Heart left ventricle (tissue), 16 donors: ENCODE measurements around the gene PRPSAP1. TPM values are rescaled to one million over a fixed set of nuclear protein-coding genes. Genes with fewer than 3 reads are reported as not detected.
"Not testable (repeated sequence)": the region's sequence is repeated elsewhere in the genome, so short reads cannot be mapped to it uniquely, and the experiment has no call there.

Experiments
- ATAC-seq, 4 donors: fragments of 200-7000 bp; cut with Tn5 transposase; one replicate each; pipeline ENCODE4 v1.9.1; 2020 to 2022; ENCODE audit warnings: moderate library complexity in 4 of 4, mild to moderate bottlenecking in 3 of 4, moderate number of reproducible peaks in 1 of 4
- DNase-seq, 5 donors: peaks; one replicate each; pipeline ENCODE4 v3.0.0-alpha.2; 2020
- H3K27ac ChIP-seq, 12 donors: fragments of 200-600 bp; sonication (generic) in 4 of 12; one replicate each; pipeline versions ENCODE4 v1.5.0 to v1.8.0; 2016 to 2022; ENCODE audit warnings: mild to moderate bottlenecking in 2 of 12
- H3K27me3 ChIP-seq, 9 donors: fragments of 200-600 bp; sonication (generic) in 2 of 9; one replicate each; pipeline versions ENCODE4 v1.5.1 to v1.8.0; 2016 to 2022; ENCODE audit warnings: mild to moderate bottlenecking in 3 of 9
- H3K36me3 ChIP-seq, 9 donors: fragments of 200-600 bp; sonication (generic) in 2 of 9; one replicate each; pipeline versions ENCODE4 v1.5.0 to v1.8.0; 2018 to 2022; ENCODE audit warnings: mild to moderate bottlenecking in 2 of 9
- H3K4me1 ChIP-seq, 12 donors: fragments of 200-600 bp; sonication (generic) in 4 of 12; one replicate each; pipeline versions ENCODE4 v1.5.0 to v1.8.0; 2016 to 2022; ENCODE audit warnings: mild to moderate bottlenecking in 3 of 12
- H3K4me3 ChIP-seq, 12 donors: fragments of 200-600 bp; sonication (generic) in 4 of 12; one replicate each; pipeline versions ENCODE4 v1.5.0 to v1.8.0; 2017 to 2022; ENCODE audit warnings: mild to moderate bottlenecking in 9 of 12, moderate library complexity in 4 of 12
- H3K9me3 ChIP-seq, 12 donors: fragments of 200-600 bp; sonication (generic) in 4 of 12; one replicate each; pipeline versions ENCODE4 v1.5.0 to v1.8.0; 2016 to 2022; ENCODE audit warnings: mild to moderate bottlenecking in 1 of 12
- POLR2A ChIP-seq, 2 donors: fragments of 450-650 bp; IDR thresholded peaks; one replicate each; pipeline ENCODE4 v1.6.1; 2017; ENCODE audit warnings: antibody characterized with exemption in 2 of 2, mild to moderate bottlenecking in 2 of 2, moderate library complexity in 2 of 2
- WGBS, 4 donors: extraction: QIAGEN DNeasy Blood & Tissue Kit in 2 of 4; methylation state at CpG; one replicate each; pipeline versions ENCODE4 v1.1.5 to v1.1.7; 2013 to 2018; 5-methylcytosine and 5-hydroxymethylcytosine counted together
- intact Hi-C, 10 donors: fragments of 100-400 bp; cut with DNase I; formaldehyde crosslinking; loops; one replicate each; pipeline versions ENCODE4 v1.11.1 to v1.14.2; 2022
- polyA plus RNA-seq, 2 donors: library from polyadenylated mRNA; stranded (reverse); fragments of 200-250 nt; gene quantifications; one replicate each; pipeline ENCODE4 v1.2.3, GENCODE V29; 2013
- total RNA-seq, 9 donors: library from RNA; depleted of rRNA in 2 of 9; stranded (reverse); fragments of >200 nt in 2 of 9; fragmentation: NEBNext Ultra II Directional in 3 of 9; extraction: Animal tissue kit (Norgen Biotek cat#: 25700) in 3 of 9; gene quantifications; one replicate each; pipeline versions ENCODE4 v1.1.0 to v1.2.4, GENCODE V29; 2016 to 2023
- TF ChIP-seq, protein P1 (sequence below), 12 donors: fragments of 200-600 bp; sonication (generic) in 4 of 12; IDR thresholded peaks; one replicate each; pipeline versions ENCODE4 v1.5.0 to v1.8.0; 2018 to 2022; ENCODE audit warnings: antibody characterized with exemption in 12 of 12, mild to moderate bottlenecking in 5 of 12
- donor health status: ischemic (EF 13 %, LVEDD 7.1; RV severe dilation, severe dysfunction).
- donor health status: healthy with polysubstance abuse.
- donor health status: DM: no; HTN: yes; CAD: no.
- donor health status: DM: no; HTN: no; CAD: no.
- donor health status: ischemic (EF 25% LVEDD 6.9; RV normal size, moderate dysfunction).
- donor health status: ischemic (EF 25% LVEDD 5.7; RV mildly dilated, moderate dysfunction).
- donor health status: healthy.
- donor health status: DM: yes; HTN: yes; CAD: no.
- donor health status: ischemic (EF 35%, LVEDD 5.7; RV mildly dilated, moderate dysfunction).
- donor health status: nonischemic (EF 11% LVEDD 7.7; RV severe dilation, severe dysfunction).
- donor health status: DM: yes; HTN: yes; CAD: no.
- donor health status: PGD.
- donor health status: ischemic (EF 29% LVEDD 5.4; RV normal size, mild dysfunction).
- donor health status: nonischemic (EF 23%, LVEDD 6.1; RV moderate dilation, normal function).

PRPSAP1 gene
- total and polyA plus RNA-seq, 11 donors: 22.7 to 39.7 (median 30.9) TPM

GRCh38 chr17:76307966-76308338 lies 45.8 kb downstream of the PRPSAP1 start, which contains the start of gene QRICH2:
TSS of gene QRICH2 (minus strand) at chr17:76308276. CDS start at chr17:76307998, 278 bp downstream.
- peak in 1 of 4 donors; percentile 41 for ATAC-seq
- no peaks in the 10 kb centered on the region for H3K9me3 ChIP-seq
- peaks cover 2 to 44% (median 37%) of the 10 kb centered on the region in 9 donors for H3K36me3 ChIP-seq
- intact Hi-C loops: loop anchor here in 3 of 10 donors (2.0 to 10.0 kb wide), 4 partner anchors 79 to 199 kb away; partner anchors contain the start of gene RHBDF2 (in 1 of the 3)
- no peak for TF ChIP-seq POLR2A (IDR thresholded peaks at IDR 0.05)
- TF ChIP-seq, protein P1, sequence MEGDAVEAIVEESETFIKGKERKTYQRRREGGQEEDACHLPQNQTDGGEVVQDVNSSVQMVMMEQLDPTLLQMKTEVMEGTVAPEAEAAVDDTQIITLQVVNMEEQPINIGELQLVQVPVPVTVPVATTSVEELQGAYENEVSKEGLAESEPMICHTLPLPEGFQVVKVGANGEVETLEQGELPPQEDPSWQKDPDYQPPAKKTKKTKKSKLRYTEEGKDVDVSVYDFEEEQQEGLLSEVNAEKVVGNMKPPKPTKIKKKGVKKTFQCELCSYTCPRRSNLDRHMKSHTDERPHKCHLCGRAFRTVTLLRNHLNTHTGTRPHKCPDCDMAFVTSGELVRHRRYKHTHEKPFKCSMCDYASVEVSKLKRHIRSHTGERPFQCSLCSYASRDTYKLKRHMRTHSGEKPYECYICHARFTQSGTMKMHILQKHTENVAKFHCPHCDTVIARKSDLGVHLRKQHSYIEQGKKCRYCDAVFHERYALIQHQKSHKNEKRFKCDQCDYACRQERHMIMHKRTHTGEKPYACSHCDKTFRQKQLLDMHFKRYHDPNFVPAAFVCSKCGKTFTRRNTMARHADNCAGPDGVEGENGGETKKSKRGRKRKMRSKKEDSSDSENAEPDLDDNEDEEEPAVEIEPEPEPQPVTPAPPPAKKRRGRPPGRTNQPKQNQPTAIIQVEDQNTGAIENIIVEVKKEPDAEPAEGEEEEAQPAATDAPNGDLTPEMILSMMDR (IDR thresholded peaks at IDR 0.05): no peak
- H3K4me3 ChIP-seq: no peak within 1 kb of the TSS
- H3K4me1 ChIP-seq: peaks cover 0 to 3% (median 0%) of the 10 kb centered on the region in 12 donors
- WGBS, 4 donors: 94 to 98% (median 96%) methylated on average over 23 to 44 of the region's 44 CpGs
- DNase-seq: no peak
- no peaks in the 10 kb centered on the region for H3K27me3 ChIP-seq
- no peak within 1 kb of the TSS for H3K27ac ChIP-seq

DNA sequence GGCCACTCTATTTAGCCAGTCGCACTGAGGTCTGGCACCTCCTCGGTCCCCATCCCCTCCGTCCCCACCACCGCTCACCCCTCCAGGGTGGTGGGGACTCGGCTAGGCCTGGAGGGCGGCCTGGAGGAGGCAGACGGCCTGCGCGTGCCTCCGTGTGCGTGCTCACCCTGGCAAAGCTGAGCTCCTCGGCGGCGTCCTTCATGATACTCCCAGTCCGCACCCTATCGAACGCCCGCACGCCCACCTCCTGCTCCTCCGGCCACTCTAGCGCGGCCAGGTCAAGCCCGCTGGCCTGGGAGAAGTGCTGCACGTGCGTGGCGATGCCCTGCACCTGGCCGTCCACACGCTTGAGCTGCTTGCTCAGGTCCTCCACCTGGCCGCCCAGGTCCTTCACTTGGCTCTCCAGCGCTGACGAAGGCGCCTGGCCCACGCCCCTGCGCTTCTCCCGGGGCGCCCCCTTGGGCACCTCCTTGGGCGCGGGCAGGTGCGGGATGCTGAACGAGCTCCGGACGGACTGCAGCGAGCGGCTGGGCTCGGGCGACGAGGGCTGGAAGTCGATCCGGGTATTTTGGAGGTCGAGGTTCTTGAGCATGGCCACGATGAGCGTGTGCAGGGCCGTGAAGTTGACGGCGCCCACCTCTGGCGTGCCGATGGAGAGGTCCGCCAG lies 46.3 kb downstream of the PRPSAP1 start:
- Histone ChIP-seq H3K27ac (no peak overlapping the region), H3K4me1 (peaks cover 0 to 3% (median 0%) of the 10 kb centered on the region in 12 donors), H3K27me3 (no peaks in the 10 kb centered on the region), H3K4me3 (no peak overlapping the region), H3K36me3 (peaks cover 0 to 38% (median 32%) of the 10 kb centered on the region in 9 donors), H3K9me3 (no peaks in the 10 kb centered on the region)
- 97 to 98% (median 98%) methylated on average over 55 to 58 of the region's 58 CpGs for WGBS, 4 donors
- ATAC-seq (peak in 1 of 4 donors; percentile 10), DNase-seq (no peak)
- intact Hi-C loops: loop anchor here in 3 of 10 donors (2.0 to 10.0 kb wide), 4 partner anchors 80 to 200 kb away; partner anchors contain the start of gene RHBDF2 (in 1 of the 3)
- TF ChIP-seq, protein P1 (IDR thresholded peaks at IDR 0.05): no peak
- TF ChIP-seq POLR2A (IDR thresholded peaks at IDR 0.05): no peak

DNA sequence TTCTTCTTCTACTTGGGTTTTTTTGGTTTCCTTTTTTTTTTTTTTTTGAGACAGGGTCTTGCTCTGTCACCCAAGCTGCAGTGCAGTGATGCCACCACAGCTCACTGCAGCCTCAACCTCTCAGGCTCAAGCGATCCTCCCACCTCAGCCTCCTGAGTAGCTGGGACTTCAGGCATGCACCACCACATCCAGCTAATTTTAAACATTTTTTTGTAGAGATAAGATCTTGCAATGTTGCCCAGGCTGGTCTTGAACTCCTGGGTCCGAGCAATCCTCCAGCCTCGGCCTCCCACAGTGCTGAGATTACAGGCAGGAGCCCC lies 48.6 kb downstream of the PRPSAP1 start:
- ATAC-seq, H3K4me1 ChIP-seq, H3K9me3 ChIP-seq, H3K27ac ChIP-seq, H3K27me3 ChIP-seq, H3K4me3 ChIP-seq, DNase-seq: not testable (repeated sequence)
- WGBS, 4 donors: 93 to 95% (median 94%) methylated on average over 3 of the region's 3 CpGs
- peaks cover 0 to 17% (median 9%) of the 10 kb centered on the region in 9 donors for H3K36me3 ChIP-seq
- intact Hi-C loops: loop anchor here in 4 of 10 donors (2.0 to 10.0 kb wide), 5 partner anchors 82 to 202 kb away; partner anchors contain the start of gene RHBDF2 (in 1 of the 4)

GRCh38 chr17:76304226-76305134 lies 49.2 kb downstream of the PRPSAP1 start:
- TF ChIP-seq, protein P1 (IDR thresholded peaks at IDR 0.05): no peak
- TF ChIP-seq POLR2A (IDR thresholded peaks at IDR 0.05): no peak
- H3K27ac ChIP-seq: no peak overlapping the region
- ATAC-seq (no peak), DNase-seq (no peak)
- peaks cover 0 to 3% (median 0%) of the 10 kb centered on the region in 12 donors for H3K4me1 ChIP-seq
- peaks cover 0 to 15% (median 4%) of the 10 kb centered on the region in 9 donors for H3K36me3 ChIP-seq
- no peak overlapping the region for H3K4me3 ChIP-seq
- H3K27me3 ChIP-seq: no peaks in the 10 kb centered on the region
- intact Hi-C loops: loop anchor here in 8 of 10 donors (2.0 to 10.0 kb wide), 11 partner anchors 48 to 292 kb away; partner anchors contain the start of genes RHBDF2 (in 3 of the 8) and PRPSAP1 (in 1 of the 8)
- 83 to 90% (median 88%) methylated on average over 16 to 17 of the region's 17 CpGs for WGBS, 4 donors
- no peaks in the 10 kb centered on the region for H3K9me3 ChIP-seq
